Measurements from ENCODE around the gene GPATCH1.

GPATCH1 gene

GRCh38 chr19:33066543-33066942, 14.4 kb upstream of the GPATCH1 start:
- no peaks in the 10 kb centered on the region for H3K9me3 ChIP-seq (ENCODE audit: control insufficient read depth, low read length)
- H3K9ac ChIP-seq (ENCODE audit: low read length): no peak overlapping the region
- no peaks in the 10 kb centered on the region for H3K4me1 ChIP-seq (ENCODE audit: control insufficient read depth, insufficient read depth, low read length)
- H3K4me3 ChIP-seq (ENCODE audit: low read length): no peak overlapping the region
- no peak for DNase-seq (ENCODE audit: low read depth)
- H3K36me3 ChIP-seq (ENCODE audit: control insufficient read depth, insufficient read depth, low read length, severe bottlenecking): no peaks in the 10 kb centered on the region
- H3K27me3 ChIP-seq (replicated peaks; ENCODE audit: control insufficient read depth, insufficient read depth, low read length): peaks cover 4% of the 10 kb centered on the region

- H3K9me3 ChIP-seq (ENCODE audit: control insufficient read depth, low read length): no peaks in the 10 kb centered on the region
- no peaks in the 10 kb centered on the region for H3K36me3 ChIP-seq (ENCODE audit: control insufficient read depth, insufficient read depth, low read length, severe bottlenecking)
- H3K9ac ChIP-seq (ENCODE audit: low read length): no peak overlapping the region
- no peak overlapping the region for H3K4me3 ChIP-seq (ENCODE audit: low read length)
- no peak for DNase-seq (ENCODE audit: low read depth)
- H3K27me3 ChIP-seq (replicated peaks; ENCODE audit: control insufficient read depth, insufficient read depth, low read length): peaks cover 4% of the 10 kb centered on the region
- no peaks in the 10 kb centered on the region for H3K4me1 ChIP-seq (ENCODE audit: control insufficient read depth, insufficient read depth, low read length)
These were observed 13.9 kb upstream of the GPATCH1 start for GRCh38 chr19:33067121-33067520.

- DNase-seq (ENCODE audit: low read depth): no peak
- H3K4me3 ChIP-seq (ENCODE audit: low read length): no peak overlapping the region
- no peaks in the 10 kb centered on the region for H3K36me3 ChIP-seq (ENCODE audit: control insufficient read depth, insufficient read depth, low read length, severe bottlenecking)
- H3K9me3 ChIP-seq (ENCODE audit: control insufficient read depth, low read length): no peaks in the 10 kb centered on the region
- no peaks in the 10 kb centered on the region for H3K4me1 ChIP-seq (ENCODE audit: control insufficient read depth, insufficient read depth, low read length)
- H3K27me3 ChIP-seq (replicated peaks; ENCODE audit: control insufficient read depth, insufficient read depth, low read length): no peaks in the 10 kb centered on the region
- no peak overlapping the region for H3K9ac ChIP-seq (ENCODE audit: low read length)
These were observed 9.1 kb upstream of the GPATCH1 start for GRCh38 chr19:33071887-33072286.

GRCh38 chr19:33075519-33075918, 5.5 kb upstream of the GPATCH1 start:
- Histone ChIP-seq H3K9ac (ENCODE audit: low read length) (no peak overlapping the region), H3K9me3 (ENCODE audit: control insufficient read depth, low read length) (no peaks in the 10 kb centered on the region), H3K36me3 (ENCODE audit: control insufficient read depth, insufficient read depth, low read length, severe bottlenecking) (no peaks in the 10 kb centered on the region), H3K27me3 (replicated peaks; ENCODE audit: control insufficient read depth, insufficient read depth, low read length) (no peaks in the 10 kb centered on the region), H3K4me1 (ENCODE audit: control insufficient read depth, insufficient read depth, low read length) (no peaks in the 10 kb centered on the region), H3K4me3 (ENCODE audit: low read length) (no peak overlapping the region)
- DNase-seq (ENCODE audit: low read depth): no peak

- Histone ChIP-seq H3K27me3 (replicated peaks; ENCODE audit: control insufficient read depth, insufficient read depth, low read length) (no peaks in the 10 kb centered on the region), H3K9ac (ENCODE audit: low read length) (no peak overlapping the region), H3K36me3 (ENCODE audit: control insufficient read depth, insufficient read depth, low read length, severe bottlenecking) (peaks cover 24% of the 10 kb centered on the region), H3K4me1 (ENCODE audit: control insufficient read depth, insufficient read depth, low read length) (peaks cover 9% of the 10 kb centered on the region), H3K9me3 (ENCODE audit: control insufficient read depth, low read length) (no peaks in the 10 kb centered on the region), H3K4me3 (ENCODE audit: low read length) (no peak overlapping the region)
- no peak for DNase-seq (ENCODE audit: low read depth)
These were observed 4.7 kb downstream of the GPATCH1 start for GRCh38 chr19:33085570-33086128.

GRCh38 chr19:33086955-33087354, 6.0 kb downstream of the GPATCH1 start:
- H3K9me3 ChIP-seq (ENCODE audit: control insufficient read depth, low read length): no peaks in the 10 kb centered on the region
- no peak overlapping the region for H3K4me3 ChIP-seq (ENCODE audit: low read length)
- H3K4me1 ChIP-seq (ENCODE audit: control insufficient read depth, insufficient read depth, low read length): peaks cover 4% of the 10 kb centered on the region
- no peak overlapping the region for H3K9ac ChIP-seq (ENCODE audit: low read length)
- DNase-seq (ENCODE audit: low read depth): no peak
- H3K27me3 ChIP-seq (replicated peaks; ENCODE audit: control insufficient read depth, insufficient read depth, low read length): no peaks in the 10 kb centered on the region
- H3K36me3 ChIP-seq (ENCODE audit: control insufficient read depth, insufficient read depth, low read length, severe bottlenecking): peaks cover 34% of the 10 kb centered on the region

- no peak for DNase-seq (ENCODE audit: low read depth)
- H3K9me3 ChIP-seq (ENCODE audit: control insufficient read depth, low read length): no peaks in the 10 kb centered on the region
- H3K4me3 ChIP-seq (ENCODE audit: low read length): no peak overlapping the region
- H3K9ac ChIP-seq (ENCODE audit: low read length): no peak overlapping the region
- H3K4me1 ChIP-seq (ENCODE audit: control insufficient read depth, insufficient read depth, low read length): no peaks in the 10 kb centered on the region
- peaks cover 50% of the 10 kb centered on the region for H3K36me3 ChIP-seq (ENCODE audit: control insufficient read depth, insufficient read depth, low read length, severe bottlenecking)
- H3K27me3 ChIP-seq (replicated peaks; ENCODE audit: control insufficient read depth, insufficient read depth, low read length): no peaks in the 10 kb centered on the region
These were observed 8.0 kb downstream of the GPATCH1 start for GRCh38 chr19:33089010-33089409.

- Histone ChIP-seq H3K4me1 (ENCODE audit: control insufficient read depth, insufficient read depth, low read length) (no peaks in the 10 kb centered on the region), H3K27me3 (replicated peaks; ENCODE audit: control insufficient read depth, insufficient read depth, low read length) (no peaks in the 10 kb centered on the region), H3K9me3 (ENCODE audit: control insufficient read depth, low read length) (no peaks in the 10 kb centered on the region), H3K36me3 (ENCODE audit: control insufficient read depth, insufficient read depth, low read length, severe bottlenecking) (peaks cover 60% of the 10 kb centered on the region), H3K4me3 (ENCODE audit: low read length) (no peak overlapping the region), H3K9ac (ENCODE audit: low read length) (no peak overlapping the region)
- no peak for DNase-seq (ENCODE audit: low read depth)
These were observed 9.2 kb downstream of the GPATCH1 start for GRCh38 chr19:33090179-33090578.

GRCh38 chr19:33093420-33094210, 12.6 kb downstream of the GPATCH1 start:
- no peak for DNase-seq (ENCODE audit: low read depth)
- Histone ChIP-seq H3K36me3 (ENCODE audit: control insufficient read depth, insufficient read depth, low read length, severe bottlenecking) (peaks cover 80% of the 10 kb centered on the region), H3K9me3 (ENCODE audit: control insufficient read depth, low read length) (no peaks in the 10 kb centered on the region)

GRCh38 chr19:33094436-33095067, 13.6 kb downstream of the GPATCH1 start:
- Histone ChIP-seq H3K4me3 (ENCODE audit: low read length) (no peak overlapping the region), H3K4me1 (ENCODE audit: control insufficient read depth, insufficient read depth, low read length) (no peaks in the 10 kb centered on the region), H3K9me3 (ENCODE audit: control insufficient read depth, low read length) (no peaks in the 10 kb centered on the region), H3K27me3 (replicated peaks; ENCODE audit: control insufficient read depth, insufficient read depth, low read length) (no peaks in the 10 kb centered on the region), H3K36me3 (ENCODE audit: control insufficient read depth, insufficient read depth, low read length, severe bottlenecking) (peaks cover 72% of the 10 kb centered on the region), H3K9ac (ENCODE audit: low read length) (no peak overlapping the region)
- no peak for DNase-seq (ENCODE audit: low read depth)

More at GRCh38 chr19:33093420-33094210, 12.6 kb downstream of the GPATCH1 start:
- Histone ChIP-seq H3K27me3 (replicated peaks; ENCODE audit: control insufficient read depth, insufficient read depth, low read length) (no peaks in the 10 kb centered on the region), H3K4me3 (ENCODE audit: low read length) (no peak overlapping the region), H3K9ac (ENCODE audit: low read length) (no peak overlapping the region), H3K4me1 (ENCODE audit: control insufficient read depth, insufficient read depth, low read length) (no peaks in the 10 kb centered on the region)

GRCh38 chr19:33096005-33096404, 15.0 kb downstream of the GPATCH1 start:
- Histone ChIP-seq H3K36me3 (ENCODE audit: control insufficient read depth, insufficient read depth, low read length, severe bottlenecking) (peaks cover 63% of the 10 kb centered on the region), H3K4me1 (ENCODE audit: control insufficient read depth, insufficient read depth, low read length) (no peaks in the 10 kb centered on the region), H3K9ac (ENCODE audit: low read length) (no peak overlapping the region), H3K9me3 (ENCODE audit: control insufficient read depth, low read length) (no peaks in the 10 kb centered on the region), H3K4me3 (ENCODE audit: low read length) (no peak overlapping the region), H3K27me3 (replicated peaks; ENCODE audit: control insufficient read depth, insufficient read depth, low read length) (no peaks in the 10 kb centered on the region)
- DNase-seq (ENCODE audit: low read depth): no peak

All from adipocyte (in vitro differentiated cells).